ENCODE results near the gene NUTF2. TPM values are rescaled to one million over a fixed set of nuclear protein-coding genes. Genes with fewer than 3 reads are reported as not detected.
A peak's percentile ranks its signal among the peaks of the same experiment; 100 is the strongest.

The NUTF2 gene
- total RNA-seq, 4 donors from 2014 or later, result 90.0 to 194 (median 113) TPM

DNA sequence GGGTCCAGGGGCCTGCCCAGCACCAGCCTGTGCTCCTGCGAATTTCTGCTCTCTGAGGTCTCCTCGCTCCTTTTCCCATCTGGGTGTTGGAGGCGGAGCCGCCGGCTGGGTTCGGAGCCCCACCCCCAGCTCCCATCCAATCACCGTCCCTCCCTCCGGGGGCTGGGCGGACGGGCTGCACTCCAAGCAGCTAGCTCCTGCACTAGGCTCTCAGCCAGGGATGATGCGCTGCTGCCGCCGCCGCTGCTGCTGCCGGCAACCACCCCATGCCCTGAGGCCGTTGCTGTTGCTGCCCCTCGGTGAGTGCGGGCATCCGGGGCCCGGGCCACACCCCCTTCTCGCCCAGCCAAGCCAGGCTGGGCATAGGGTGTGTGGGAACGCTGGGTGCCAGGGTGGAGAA, 38.0 kb downstream of the NUTF2 start, which contains the start of gene NRN1L:
NRN1L (plus strand) TSS at position 202 of the 400 bp plus-strand sequence; CDS start at position 221, 19 bp downstream.
- H3K27ac ChIP-seq, result peak within 1 kb of the TSS; percentile 43 to 83 (median 67)
- no peaks in the 10 kb centered on the region for H3K27me3 ChIP-seq
- 20% methylated on average over 1 of the region's 22 CpGs; no CpG with 5 or more reads in 1 of the 2 donors for WGBS, 2 donors (ENCODE audit: low coverage in 1 of 2)
- no peaks in the 10 kb centered on the region for H3K9me3 ChIP-seq
- TF ChIP-seq POLR2AphosphoS5 (IDR thresholded peaks at IDR 0.05) (peak; percentile 71), EP300 (IDR thresholded peaks at IDR 0.05) (no peak), CTCF (IDR thresholded peaks at IDR 0.05) (no peak), POLR2A (IDR thresholded peaks at IDR 0.05) (peak in 1 of 2 donors; percentile 38)
- peaks cover 0 to 25% (median 8%) of the 10 kb centered on the region in 3 donors for H3K4me1 ChIP-seq
- ATAC-seq, result peak; percentile 98
- peak within 1 kb of the TSS in 1 of 2 donors; percentile 35 for H3K4me3 ChIP-seq
- H3K36me3 ChIP-seq, result peaks cover 0 to 61% of the 10 kb centered on the region in 2 donors

DNA sequence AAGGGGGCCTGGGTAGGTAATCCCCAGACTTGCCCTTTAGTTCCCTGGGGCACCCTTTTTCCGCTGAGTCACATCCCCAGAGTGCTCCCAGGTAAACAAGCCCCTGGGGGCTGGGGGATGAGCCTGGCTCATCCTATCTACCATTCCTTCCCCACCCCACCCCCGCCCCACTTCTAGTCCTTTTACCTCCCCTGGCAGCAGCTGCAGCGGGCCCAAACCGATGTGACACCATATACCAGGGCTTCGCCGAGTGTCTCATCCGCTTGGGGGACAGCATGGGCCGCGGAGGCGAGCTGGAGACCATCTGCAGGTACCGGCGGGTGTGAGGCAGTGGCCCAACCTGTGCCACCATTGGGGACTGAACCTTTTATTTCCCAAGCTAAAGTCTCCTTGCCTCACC, 38.8 kb downstream of the NUTF2 start:
- H3K4me1 ChIP-seq, result peaks cover 0 to 25% (median 8%) of the 10 kb centered on the region in 3 donors
- no peaks in the 10 kb centered on the region for H3K27me3 ChIP-seq
- no peaks in the 10 kb centered on the region for H3K9me3 ChIP-seq
- H3K27ac ChIP-seq, result peak overlapping the region in 3 of 4 donors; percentile 61 to 83 (median 73)
- ATAC-seq, result no peak
- H3K4me3 ChIP-seq, result no peak overlapping the region
- WGBS, 2 donors (ENCODE audit: low coverage in 1 of 2), result 95 to 100% methylated on average over 4 to 8 of the region's 12 CpGs
- TF ChIP-seq POLR2AphosphoS5 (IDR thresholded peaks at IDR 0.05), result no peak
- TF ChIP-seq POLR2A (IDR thresholded peaks at IDR 0.05), result no peak
- TF ChIP-seq CTCF (IDR thresholded peaks at IDR 0.05), result no peak
- no peak for TF ChIP-seq EP300 (IDR thresholded peaks at IDR 0.05)
- peaks cover 0 to 53% of the 10 kb centered on the region in 2 donors for H3K36me3 ChIP-seq

DNA sequence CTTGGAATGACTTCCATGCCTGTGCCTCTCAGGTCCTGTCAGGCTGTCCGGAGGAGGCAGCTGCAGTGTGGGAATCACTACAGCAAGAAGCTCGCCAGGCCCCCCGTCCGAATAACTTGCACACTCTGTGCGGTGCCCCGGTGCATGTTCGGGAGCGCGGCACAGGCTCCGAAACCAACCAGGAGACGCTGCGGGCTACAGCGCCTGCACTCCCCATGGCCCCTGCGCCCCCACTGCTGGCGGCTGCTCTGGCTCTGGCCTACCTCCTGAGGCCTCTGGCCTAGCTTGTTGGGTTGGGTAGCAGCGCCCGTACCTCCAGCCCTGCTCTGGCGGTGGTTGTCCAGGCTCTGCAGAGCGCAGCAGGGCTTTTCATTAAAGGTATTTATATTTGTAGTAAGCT, 39.2 kb downstream of the NUTF2 start:
- TF ChIP-seq CTCF (IDR thresholded peaks at IDR 0.05) (no peak), POLR2AphosphoS5 (IDR thresholded peaks at IDR 0.05) (no peak), EP300 (IDR thresholded peaks at IDR 0.05) (no peak), POLR2A (IDR thresholded peaks at IDR 0.05) (no peak)
- H3K27ac ChIP-seq, result peak overlapping the region in 1 of 4 donors; percentile 83
- ATAC-seq, result no peak
- WGBS, 2 donors (ENCODE audit: low coverage in 1 of 2), result 60 to 100% methylated on average over 1 of the region's 19 CpGs
- H3K27me3 ChIP-seq, result no peaks in the 10 kb centered on the region
- H3K4me3 ChIP-seq, result no peak overlapping the region
- peaks cover 0 to 25% (median 8%) of the 10 kb centered on the region in 3 donors for H3K4me1 ChIP-seq
- H3K9me3 ChIP-seq, result no peaks in the 10 kb centered on the region
- H3K36me3 ChIP-seq, result peaks cover 0 to 48% of the 10 kb centered on the region in 2 donors

GRCh38 chr16:67886387-67886786, 39.7 kb downstream of the NUTF2 start:
- peaks cover 0 to 25% (median 8%) of the 10 kb centered on the region in 3 donors for H3K4me1 ChIP-seq
- H3K27ac ChIP-seq, result no peak overlapping the region
- H3K36me3 ChIP-seq, result peaks cover 0 to 44% of the 10 kb centered on the region in 2 donors
- H3K27me3 ChIP-seq, result no peaks in the 10 kb centered on the region
- H3K9me3 ChIP-seq, result no peaks in the 10 kb centered on the region
- H3K4me3 ChIP-seq, result no peak overlapping the region
- ATAC-seq, result no peak
- TF ChIP-seq CTCF (IDR thresholded peaks at IDR 0.05), result no peak
- TF ChIP-seq POLR2AphosphoS5 (IDR thresholded peaks at IDR 0.05), result no peak
- no peak for TF ChIP-seq EP300 (IDR thresholded peaks at IDR 0.05)
- TF ChIP-seq POLR2A (IDR thresholded peaks at IDR 0.05), result no peak
- WGBS, 2 donors (ENCODE audit: low coverage in 1 of 2), result 100% methylated on average over 1 of the region's 5 CpGs; no CpG with 5 or more reads in 1 of the 2 donors

GRCh38 chr16:67888331-67888730, 41.6 kb downstream of the NUTF2 start:
- Histone ChIP-seq H3K4me3 (no peak overlapping the region), H3K27me3 (no peaks in the 10 kb centered on the region), H3K4me1 (peaks cover 0 to 30% (median 8%) of the 10 kb centered on the region in 3 donors), H3K9me3 (no peaks in the 10 kb centered on the region), H3K36me3 (peaks cover 0 to 25% of the 10 kb centered on the region in 2 donors), H3K27ac (no peak overlapping the region)
- TF ChIP-seq CTCF (IDR thresholded peaks at IDR 0.05), result no peak
- TF ChIP-seq POLR2AphosphoS5 (IDR thresholded peaks at IDR 0.05), result no peak
- TF ChIP-seq EP300 (IDR thresholded peaks at IDR 0.05), result no peak
- no peak for TF ChIP-seq POLR2A (IDR thresholded peaks at IDR 0.05)
- WGBS, 2 donors (ENCODE audit: low coverage in 1 of 2), result 83% methylated on average over 2 of the region's 3 CpGs; no CpG with 5 or more reads in 1 of the 2 donors
- ATAC-seq, result no peak
